HG03469 (cell line): Measurements from ENCODE around the gene TMEM92.
"Not testable (repeated sequence)": the region's sequence is repeated elsewhere in the genome, so short reads cannot be mapped to it uniquely, and the experiment has no call there.

Experiments used
- ATAC-seq: cut with Tn5 transposase; IDR thresholded peaks from one replicate; pipeline ENCODE4 v1.9.1; 2021; ENCODE audit warnings: mild to moderate bottlenecking, moderate library complexity, moderate number of reproducible peaks; ENCODE audit not compliant: unreplicated experiment

The TMEM92 gene

GRCh38 chr17:50273654-50274040 is 619 bp upstream of the TMEM92 start:
- no peak for ATAC-seq

- ATAC-seq, result no peak
Measured at GRCh38 chr17:50274897-50275221, 593 bp downstream of the TMEM92 start.

- no peak for ATAC-seq
Measured at GRCh38 chr17:50275279-50275678, 1.0 kb downstream of the TMEM92 start.

- ATAC-seq, result no peak
Measured at GRCh38 chr17:50276588-50277356, 2.5 kb downstream of the TMEM92 start.

GRCh38 chr17:50277357-50277754 is 3.1 kb downstream of the TMEM92 start:
- ATAC-seq, result no peak

- ATAC-seq, result no peak
Measured at GRCh38 chr17:50278526-50279180, 4.4 kb downstream of the TMEM92 start.

- no peak for ATAC-seq
Measured at GRCh38 chr17:50279181-50279526, 4.9 kb downstream of the TMEM92 start.

- no peak for ATAC-seq
Measured at GRCh38 chr17:50279639-50280038, 5.4 kb downstream of the TMEM92 start.

GRCh38 chr17:50280068-50280467 is 5.8 kb downstream of the TMEM92 start:
- ATAC-seq, result no peak

- ATAC-seq, result no peak
Measured at GRCh38 chr17:50280801-50281441, 6.7 kb downstream of the TMEM92 start.

GRCh38 chr17:50281739-50282401 is 7.6 kb downstream of the TMEM92 start:
- no peak for ATAC-seq

- no peak for ATAC-seq
Measured at GRCh38 chr17:50283246-50283645, 9.0 kb downstream of the TMEM92 start.

GRCh38 chr17:50283714-50284113 is 9.4 kb downstream of the TMEM92 start:
- ATAC-seq, result no peak

- no peak for ATAC-seq
Measured at GRCh38 chr17:50285941-50286340, 11.7 kb downstream of the TMEM92 start.

- ATAC-seq, result not testable (repeated sequence)
Measured at GRCh38 chr17:50287302-50287701, 13.0 kb downstream of the TMEM92 start.

GRCh38 chr17:50288306-50288705 is 14.0 kb downstream of the TMEM92 start:
- ATAC-seq, result no peak

GRCh38 chr17:50289278-50289677 is 15.0 kb downstream of the TMEM92 start:
- no peak for ATAC-seq

- no peak for ATAC-seq
Measured at GRCh38 chr17:50289991-50290702, 15.9 kb downstream of the TMEM92 start.

GRCh38 chr17:50290933-50291332 is 16.7 kb downstream of the TMEM92 start:
- ATAC-seq, result no peak

- no peak for ATAC-seq
Measured at GRCh38 chr17:50292465-50292864, 18.2 kb downstream of the TMEM92 start.

- ATAC-seq, result no peak
Measured at GRCh38 chr17:50295021-50295420, 20.8 kb downstream of the TMEM92 start.
